NT2/D1 (cell line): Measurements from ENCODE around the gene DENND4B.
"Not testable (repeated sequence)": the region's sequence is repeated elsewhere in the genome, so short reads cannot be mapped to it uniquely, and the experiment has no call there.

Source experiments
- SUZ12 ChIP-seq: IDR thresholded peaks from 2 replicates; pipeline ENCODE4 v1.6.1; 2011; ENCODE audit not compliant: insufficient read length, insufficient read depth; ENCODE audit errors: extremely low read depth
- YY1 ChIP-seq: IDR thresholded peaks from 2 replicates; pipeline ENCODE4 v1.6.1; 2011; ENCODE audit not compliant: insufficient read length, insufficient read depth

- TF ChIP-seq YY1, SUZ12: not testable (repeated sequence)
Observed at GRCh38 chr1:153905908-153906307, 40.6 kb downstream of the DENND4B start.
